Esophagus squamous epithelium (tissue), 5 donors: ENCODE measurements around the gene CDRT4. TPM values are rescaled to one million over a fixed set of nuclear protein-coding genes. Genes with fewer than 3 reads are reported as not detected.

Experiments used
- DNase-seq: peaks from one replicate; lab custom pipeline; 2025; lab: John Stamatoyannopoulos, UW
- H3K27ac ChIP-seq, 4 donors: fragments of 200-600 bp; sonication (generic); one replicate each; pipeline ENCODE4 v1.5.1; 2016 to 2019; ENCODE audit warnings: mild to moderate bottlenecking in 1 of 4
- H3K27me3 ChIP-seq, 4 donors: fragments of 200-600 bp; sonication (generic); 1 replicate in 3 of 4; 2 replicates in 1 of 4; pipeline versions ENCODE4 v1.5.1 to v1.6.0; 2017 to 2021; ENCODE audit warnings: antibody characterized with exemption in 1 of 4
- H3K36me3 ChIP-seq, 3 donors: fragments of 200-600 bp; sonication (generic); one replicate each; pipeline ENCODE4 v1.5.1; 2016 to 2019
- H3K4me1 ChIP-seq, 3 donors: fragments of 200-600 bp; sonication (generic); one replicate each; pipeline ENCODE4 v1.5.1; 2017 to 2019
- H3K4me3 ChIP-seq, 4 donors: fragments of 200-600 bp; sonication (generic); 1 replicate in 3 of 4; 2 replicates in 1 of 4; pipeline ENCODE4 v1.5.1; 2016 to 2019; ENCODE audit warnings: mild to moderate bottlenecking in 2 of 4, moderate library complexity in 1 of 4
- H3K9me3 ChIP-seq, 3 donors: fragments of 200-600 bp; sonication (generic); one replicate each; pipeline ENCODE4 v1.5.1; 2016 to 2019
- POLR2A ChIP-seq, 4 donors: fragments of 450-650 bp; IDR thresholded peaks; one replicate each; pipeline ENCODE4 v1.6.1; 2017; ENCODE audit warnings: antibody characterized with exemption in 4 of 4, mild to moderate bottlenecking in 4 of 4, moderate library complexity in 3 of 4
- WGBS, 2 donors: methylation state at CpG; one replicate each; pipeline ENCODE4 v1.1.5; 2018; 5-methylcytosine and 5-hydroxymethylcytosine counted together
- intact Hi-C: fragments of 100-400 bp; cut with DNase I; formaldehyde crosslinking; loops from one replicate; pipeline ENCODE4 v1.15.0; 2022
- total RNA-seq, 4 donors: library from RNA; depleted of rRNA; stranded (reverse); fragments of >200 nt; gene quantifications; one replicate each; pipeline ENCODE4 v1.1.0, GENCODE V29; 2016
- TF ChIP-seq, protein P1 (sequence below), 6 experiments: fragments of 450-650 bp in 4 of 6; fragments of 200-600 bp in 2 of 6; sonication (generic) in 2 of 6; IDR thresholded peaks; one replicate each; pipeline ENCODE4 v1.5.1; 2016 to 2019; ENCODE audit warnings: antibody characterized with exemption in 6 of 6, mild to moderate bottlenecking in 4 of 6, moderate library complexity in 4 of 6
- donor health status: DM: yes; HTN: yes; CAD: no.

The CDRT4 gene
- total RNA-seq, 4 donors from 2014 or later = 3.2 to 7.6 (median 3.8) TPM

DNA sequence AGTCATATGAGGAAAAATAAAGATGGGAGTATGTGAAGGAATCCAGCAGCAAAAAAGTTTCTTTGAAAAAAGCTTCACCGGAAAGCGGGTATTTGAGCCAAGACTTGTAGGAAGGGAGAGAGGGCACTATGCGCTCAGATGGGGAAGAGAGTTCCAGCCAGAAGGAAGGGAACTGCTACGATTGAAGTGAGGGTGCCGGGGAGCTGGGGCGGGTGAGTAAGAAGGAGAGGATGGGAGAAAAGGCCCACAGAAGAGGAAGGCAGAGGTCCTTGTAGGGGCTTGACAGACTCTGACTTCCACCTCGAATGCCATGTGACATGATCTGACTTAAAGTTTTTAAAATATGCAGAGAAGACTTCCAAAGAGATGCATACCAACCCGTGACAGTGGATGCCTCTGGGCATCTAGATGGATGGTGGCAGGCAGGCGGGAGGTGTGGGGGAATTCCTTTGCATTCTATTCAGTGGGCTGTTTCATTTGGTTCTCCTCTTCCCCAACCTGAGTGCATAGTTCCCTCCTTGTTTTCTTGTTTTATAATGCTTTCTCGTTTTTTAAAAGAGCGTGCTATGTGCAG, 44.9 kb downstream of the CDRT4 start:
- no peaks in the 10 kb centered on the region for H3K4me1 ChIP-seq
- H3K9me3 ChIP-seq = no peaks in the 10 kb centered on the region
- TF ChIP-seq, protein P1, sequence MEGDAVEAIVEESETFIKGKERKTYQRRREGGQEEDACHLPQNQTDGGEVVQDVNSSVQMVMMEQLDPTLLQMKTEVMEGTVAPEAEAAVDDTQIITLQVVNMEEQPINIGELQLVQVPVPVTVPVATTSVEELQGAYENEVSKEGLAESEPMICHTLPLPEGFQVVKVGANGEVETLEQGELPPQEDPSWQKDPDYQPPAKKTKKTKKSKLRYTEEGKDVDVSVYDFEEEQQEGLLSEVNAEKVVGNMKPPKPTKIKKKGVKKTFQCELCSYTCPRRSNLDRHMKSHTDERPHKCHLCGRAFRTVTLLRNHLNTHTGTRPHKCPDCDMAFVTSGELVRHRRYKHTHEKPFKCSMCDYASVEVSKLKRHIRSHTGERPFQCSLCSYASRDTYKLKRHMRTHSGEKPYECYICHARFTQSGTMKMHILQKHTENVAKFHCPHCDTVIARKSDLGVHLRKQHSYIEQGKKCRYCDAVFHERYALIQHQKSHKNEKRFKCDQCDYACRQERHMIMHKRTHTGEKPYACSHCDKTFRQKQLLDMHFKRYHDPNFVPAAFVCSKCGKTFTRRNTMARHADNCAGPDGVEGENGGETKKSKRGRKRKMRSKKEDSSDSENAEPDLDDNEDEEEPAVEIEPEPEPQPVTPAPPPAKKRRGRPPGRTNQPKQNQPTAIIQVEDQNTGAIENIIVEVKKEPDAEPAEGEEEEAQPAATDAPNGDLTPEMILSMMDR (IDR thresholded peaks at IDR 0.05) = no peak
- no peak for TF ChIP-seq POLR2A (IDR thresholded peaks at IDR 0.05)
- H3K27ac ChIP-seq = no peak overlapping the region
- no peak for DNase-seq
- WGBS, 2 donors = 52 to 61% methylated on average over 11 of the region's 11 CpGs
- intact Hi-C loops = no loop called here
- H3K4me3 ChIP-seq = no peak overlapping the region
- no peaks in the 10 kb centered on the region for H3K27me3 ChIP-seq
- no peaks in the 10 kb centered on the region for H3K36me3 ChIP-seq

DNA sequence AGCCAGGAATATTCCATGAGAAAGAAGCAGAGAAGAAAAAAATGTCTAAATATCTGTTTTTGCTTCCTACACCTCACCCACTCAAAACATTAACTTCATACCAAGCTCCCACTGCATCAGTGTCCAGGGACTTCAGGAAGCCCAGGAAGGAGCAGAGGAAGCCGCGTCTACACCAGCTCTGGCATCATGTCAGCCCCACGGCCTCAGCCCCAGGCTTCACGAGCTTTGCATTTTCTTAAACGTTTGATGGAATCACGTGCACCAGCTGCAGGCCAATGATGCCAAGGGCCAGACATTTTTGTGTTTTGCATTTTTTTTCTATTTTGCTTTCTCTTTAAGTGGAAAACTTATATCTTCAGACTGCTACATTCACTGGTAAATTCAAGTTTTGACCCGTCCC, 48.6 kb downstream of the CDRT4 start:
- H3K27ac ChIP-seq = no peak overlapping the region
- no peaks in the 10 kb centered on the region for H3K4me1 ChIP-seq
- H3K9me3 ChIP-seq = no peaks in the 10 kb centered on the region
- H3K27me3 ChIP-seq = no peaks in the 10 kb centered on the region
- H3K36me3 ChIP-seq = no peaks in the 10 kb centered on the region
- TF ChIP-seq, protein P1 (IDR thresholded peaks at IDR 0.05) = no peak
- TF ChIP-seq POLR2A (IDR thresholded peaks at IDR 0.05) = no peak
- intact Hi-C loops = no loop called here
- H3K4me3 ChIP-seq = no peak overlapping the region
- WGBS, 2 donors = 34 to 66% methylated on average over 7 of the region's 7 CpGs
- no peak for DNase-seq

DNA sequence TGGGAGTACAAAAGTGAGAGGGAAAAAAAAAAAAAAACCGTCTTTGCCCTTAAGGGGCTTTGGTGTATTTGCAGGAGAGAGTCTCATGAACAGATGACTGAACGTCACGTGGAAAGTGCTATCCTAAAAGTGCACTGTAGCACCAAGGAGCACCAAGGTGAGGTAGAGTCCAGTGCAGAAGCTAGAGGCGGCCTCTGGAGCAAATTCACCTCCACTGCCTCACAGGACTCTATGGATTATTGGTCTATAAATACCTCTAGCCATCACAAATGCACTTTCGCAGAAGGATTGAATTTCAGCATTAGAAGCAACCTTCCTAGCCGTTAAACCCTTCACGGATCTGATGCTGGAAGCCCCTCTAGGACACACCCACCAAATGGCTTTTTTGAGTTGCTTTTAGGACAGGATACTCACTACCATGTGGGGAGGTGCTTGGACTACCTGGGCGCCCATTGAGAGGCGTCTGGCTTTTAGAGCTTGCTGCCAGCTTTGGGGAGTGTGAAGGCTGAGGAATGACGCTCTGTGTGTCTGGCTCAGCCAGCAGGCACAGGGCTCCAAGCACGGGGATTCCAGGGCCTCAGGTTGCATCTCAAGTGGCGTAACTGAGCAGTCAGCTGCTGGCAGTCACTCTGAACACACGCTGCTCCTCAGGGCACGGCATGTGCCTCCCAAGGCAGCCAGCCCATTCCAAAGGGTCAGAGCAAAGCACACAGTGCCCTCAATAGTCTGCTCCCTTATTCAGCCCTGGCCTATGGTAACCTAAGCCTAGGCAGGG, 52.7 kb downstream of the CDRT4 start:
- WGBS, 2 donors = 81 to 93% methylated on average over 9 to 12 of the region's 14 CpGs
- Histone ChIP-seq H3K4me3 (no peak overlapping the region), H3K9me3 (no peaks in the 10 kb centered on the region), H3K36me3 (no peaks in the 10 kb centered on the region), H3K27me3 (no peaks in the 10 kb centered on the region), H3K4me1 (peaks cover 0 to 30% (median 9%) of the 10 kb centered on the region in 3 donors), H3K27ac (no peak overlapping the region)
- intact Hi-C loops = no loop called here
- TF ChIP-seq, protein P1 (IDR thresholded peaks at IDR 0.05) = no peak
- TF ChIP-seq POLR2A (IDR thresholded peaks at IDR 0.05) = no peak
- no peak for DNase-seq

DNA sequence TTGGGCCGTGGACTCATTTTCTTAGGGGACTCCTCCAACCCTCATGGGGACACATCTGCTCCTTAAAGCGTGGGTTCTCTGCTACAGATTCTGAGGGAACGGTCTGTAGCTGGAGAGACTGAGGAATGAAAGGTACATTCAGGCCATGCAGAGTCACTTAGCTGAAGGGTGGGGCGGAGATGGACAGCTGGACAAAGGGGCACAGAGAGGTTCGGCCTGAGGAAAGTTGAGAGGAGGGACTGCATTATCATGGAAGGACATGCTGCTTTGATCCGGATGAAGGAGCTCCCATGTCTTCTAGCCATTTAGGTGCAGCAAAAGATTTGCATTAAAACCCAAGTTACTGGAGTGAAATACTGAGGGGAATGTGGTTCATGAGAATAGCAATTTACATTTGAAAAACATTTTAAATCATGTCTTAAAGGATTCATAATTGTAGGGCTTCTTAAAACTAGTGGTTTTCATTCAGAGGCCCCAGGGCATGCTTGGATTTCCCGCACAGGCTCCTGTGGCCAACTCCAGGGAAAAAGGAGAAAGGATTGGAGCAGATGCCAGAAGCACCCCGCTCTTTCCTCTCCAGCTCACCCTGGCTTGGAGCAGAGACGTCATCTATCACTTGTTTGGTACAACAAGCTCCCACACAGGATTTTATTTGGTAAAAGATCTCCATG, 54.2 kb downstream of the CDRT4 start:
- Histone ChIP-seq H3K36me3 (no peaks in the 10 kb centered on the region), H3K4me1 (peaks cover 0 to 40% (median 19%) of the 10 kb centered on the region in 3 donors), H3K27me3 (no peaks in the 10 kb centered on the region), H3K27ac (peak overlapping the region in 3 of 4 donors; percentile 82 to 85 (median 82)), H3K9me3 (no peaks in the 10 kb centered on the region), H3K4me3 (no peak overlapping the region)
- no peak for DNase-seq
- intact Hi-C loops = no loop called here
- WGBS, 2 donors = 78 to 82% methylated on average over 6 of the region's 9 CpGs
- no peak for TF ChIP-seq POLR2A (IDR thresholded peaks at IDR 0.05)
- TF ChIP-seq, protein P1 (IDR thresholded peaks at IDR 0.05) = no peak

DNA sequence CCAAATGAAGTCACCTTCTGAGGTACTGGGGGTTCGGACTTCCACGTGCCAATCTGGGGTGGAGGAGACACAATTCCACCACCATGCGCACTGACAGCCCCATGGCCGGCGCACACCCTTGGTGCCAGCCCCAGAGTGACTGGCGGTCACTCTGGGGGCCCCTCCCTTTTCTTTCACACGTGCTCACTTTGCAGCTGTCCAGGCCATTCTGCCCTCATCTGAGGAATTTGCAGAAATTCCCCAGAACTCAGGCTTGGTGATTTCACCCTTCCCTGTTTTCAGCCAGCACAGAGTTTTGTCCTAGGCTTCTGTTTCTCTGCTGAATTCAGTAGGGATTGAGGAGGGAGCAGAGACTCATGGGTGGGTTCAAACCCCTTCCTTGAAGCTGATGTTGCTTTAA, 54.8 kb downstream of the CDRT4 start:
- Histone ChIP-seq H3K36me3 (no peaks in the 10 kb centered on the region), H3K9me3 (no peaks in the 10 kb centered on the region), H3K27me3 (no peaks in the 10 kb centered on the region), H3K4me1 (peaks cover 0 to 40% (median 19%) of the 10 kb centered on the region in 3 donors), H3K27ac (peak overlapping the region in 3 of 4 donors; percentile 82 to 85 (median 82)), H3K4me3 (no peak overlapping the region)
- DNase-seq = no peak
- TF ChIP-seq, protein P1 (IDR thresholded peaks at IDR 0.05) = no peak
- no peak for TF ChIP-seq POLR2A (IDR thresholded peaks at IDR 0.05)
- 65 to 72% methylated on average over 2 to 6 of the region's 7 CpGs for WGBS, 2 donors
- intact Hi-C loops = no loop called here
